ENCODE measurements around the gene SLC1A7. TPM values are rescaled to one million over a fixed set of nuclear protein-coding genes. Genes with fewer than 3 reads are reported as not detected.

Gene SLC1A7
- total RNA-seq, 1 donor from 2014 or later, result not detected

GRCh38 chr1:53134042-53134485, 8.4 kb downstream of the SLC1A7 start:
- no peak for DNase-seq (ENCODE audit: low read depth in 2 of 2)

GRCh38 chr1:53133261-53134041, 9.0 kb downstream of the SLC1A7 start:
- no peak for DNase-seq (ENCODE audit: low read depth in 2 of 2)

GRCh38 chr1:53132176-53132575, 10.3 kb downstream of the SLC1A7 start:
- DNase-seq (ENCODE audit: low read depth in 2 of 2), result no peak

DNA sequence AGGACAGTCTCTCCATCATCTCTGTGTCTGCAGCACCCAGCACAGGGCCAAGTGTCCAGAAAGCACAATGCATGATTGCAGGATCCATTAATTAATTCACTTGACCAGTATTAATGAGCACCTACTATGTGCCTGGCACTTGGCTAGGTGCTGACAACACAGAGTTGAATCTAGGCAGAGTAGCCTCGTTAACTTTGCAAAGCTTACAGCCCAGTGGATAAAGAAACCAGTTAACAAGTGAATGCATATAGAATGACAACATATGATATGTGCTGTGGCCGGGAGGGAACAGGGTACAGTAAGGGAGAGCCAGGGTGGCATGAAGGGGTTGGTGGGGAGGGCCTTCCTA, 10.9 kb downstream of the SLC1A7 start:
- DNase-seq (ENCODE audit: low read depth in 2 of 2), result no peak

- no peak for DNase-seq (ENCODE audit: low read depth in 2 of 2)
Measured at GRCh38 chr1:53130878-53131589, 11.4 kb downstream of the SLC1A7 start.

GRCh38 chr1:53130598-53130877, 11.9 kb downstream of the SLC1A7 start:
- no peak for DNase-seq (ENCODE audit: low read depth in 2 of 2)

GRCh38 chr1:53129891-53130597, 12.4 kb downstream of the SLC1A7 start:
- DNase-seq (ENCODE audit: low read depth in 2 of 2), result no peak

DNA sequence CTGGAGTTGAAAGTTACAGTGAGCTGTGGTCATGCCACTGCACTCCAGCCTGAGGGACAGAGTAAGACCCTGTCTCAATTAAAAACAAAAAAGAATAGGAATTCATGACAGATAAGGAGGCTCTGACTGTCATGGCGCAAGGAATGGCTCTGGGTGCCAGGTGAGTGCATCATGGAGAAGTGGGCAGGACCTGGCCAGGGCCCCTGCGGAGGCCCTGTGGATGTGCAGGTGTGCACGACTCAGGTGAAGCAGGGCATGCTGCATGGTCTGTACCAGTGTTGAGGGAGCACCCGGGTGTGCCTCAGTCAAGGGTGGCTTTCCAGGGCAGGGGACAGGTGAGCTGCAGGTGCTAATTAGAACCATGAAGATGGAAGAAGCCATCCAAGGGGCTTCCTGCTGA, 14.0 kb downstream of the SLC1A7 start:
- DNase-seq (ENCODE audit: low read depth in 2 of 2), result no peak

- DNase-seq (ENCODE audit: low read depth in 2 of 2), result no peak
Measured at GRCh38 chr1:53127546-53127945, 14.9 kb downstream of the SLC1A7 start.

DNA sequence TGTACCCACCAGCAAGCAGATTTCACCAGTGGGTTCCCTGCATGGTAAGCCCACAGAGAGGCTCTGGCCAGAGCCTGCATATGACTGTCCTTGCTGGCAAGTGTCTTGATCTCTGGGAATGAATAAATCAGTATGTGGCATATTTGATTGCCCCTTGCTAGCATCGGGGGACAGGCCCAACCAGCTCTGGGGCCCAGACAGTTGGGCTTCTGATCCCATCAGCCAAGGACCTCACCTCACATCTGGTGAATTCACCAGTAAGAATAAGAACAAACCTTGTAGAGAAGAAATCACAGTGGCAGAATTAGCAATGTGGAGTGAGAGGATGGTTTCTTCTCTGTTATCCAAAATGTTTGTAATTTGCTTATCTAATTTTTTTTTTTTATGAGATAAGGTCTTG, 15.9 kb downstream of the SLC1A7 start:
- DNase-seq (ENCODE audit: low read depth in 2 of 2), result no peak

- no peak for DNase-seq (ENCODE audit: low read depth in 2 of 2)
Measured at GRCh38 chr1:53125623-53126360, 16.6 kb downstream of the SLC1A7 start.

GRCh38 chr1:53125122-53125521, 17.3 kb downstream of the SLC1A7 start:
- no peak for DNase-seq (ENCODE audit: low read depth in 2 of 2)

DNA sequence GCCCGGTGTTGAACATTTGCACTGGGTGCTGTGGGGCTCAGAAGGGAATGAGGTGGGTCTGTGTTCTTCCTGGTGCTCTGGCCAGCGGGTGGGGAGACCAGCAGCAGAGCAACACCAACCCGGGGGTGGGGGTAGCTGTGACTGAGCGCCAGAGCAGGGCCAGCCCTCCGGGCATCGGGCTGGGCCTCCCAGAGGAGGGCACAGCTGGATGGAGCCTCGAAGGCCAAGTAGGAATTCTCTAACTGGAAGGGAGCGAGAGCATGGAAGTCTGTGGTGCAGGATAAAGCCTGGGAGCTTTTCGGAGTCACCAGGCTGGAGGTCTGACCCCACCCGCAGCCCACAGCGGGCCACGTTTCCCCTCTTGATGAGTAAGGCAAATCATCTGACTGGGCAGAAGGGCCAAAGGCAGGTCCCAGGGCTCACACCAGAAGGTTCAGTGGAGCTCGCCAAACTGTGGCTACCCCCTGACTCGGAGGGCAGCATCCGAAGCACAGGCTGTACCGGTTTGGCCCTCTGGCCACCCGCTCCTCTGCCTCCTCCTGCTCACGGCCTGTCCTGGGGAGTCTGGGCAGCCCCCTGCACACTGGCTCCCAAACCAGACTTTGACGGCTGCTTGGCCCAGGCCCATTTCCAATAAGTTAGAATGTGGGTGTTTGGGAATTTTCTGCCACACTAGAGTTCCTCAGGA, 18.8 kb downstream of the SLC1A7 start:
- no peak for DNase-seq (ENCODE audit: low read depth in 2 of 2)

DNA sequence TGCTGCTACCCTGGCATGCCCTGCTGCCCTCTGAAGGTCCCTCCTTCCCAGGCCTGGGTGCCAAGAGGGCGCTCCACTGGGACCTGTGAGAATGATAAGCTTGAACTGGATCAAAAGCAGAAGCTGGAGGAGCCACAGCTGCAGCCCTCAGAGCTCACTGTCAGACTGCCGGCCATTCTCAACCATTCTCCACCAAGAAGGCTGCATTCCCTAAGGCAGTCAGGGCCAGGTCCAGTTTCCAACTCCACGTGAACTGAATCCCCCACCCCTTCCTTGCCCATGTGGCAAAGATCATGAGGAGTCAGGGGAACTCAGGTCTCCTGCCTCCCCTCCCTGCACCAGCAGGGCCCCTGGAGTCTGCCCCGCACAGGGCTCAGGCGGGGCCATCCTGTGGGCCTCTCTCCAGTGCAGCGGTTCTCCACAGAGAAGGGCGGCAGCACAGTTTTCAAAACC, 19.5 kb downstream of the SLC1A7 start:
- no peak for DNase-seq (ENCODE audit: low read depth in 2 of 2)

DNA sequence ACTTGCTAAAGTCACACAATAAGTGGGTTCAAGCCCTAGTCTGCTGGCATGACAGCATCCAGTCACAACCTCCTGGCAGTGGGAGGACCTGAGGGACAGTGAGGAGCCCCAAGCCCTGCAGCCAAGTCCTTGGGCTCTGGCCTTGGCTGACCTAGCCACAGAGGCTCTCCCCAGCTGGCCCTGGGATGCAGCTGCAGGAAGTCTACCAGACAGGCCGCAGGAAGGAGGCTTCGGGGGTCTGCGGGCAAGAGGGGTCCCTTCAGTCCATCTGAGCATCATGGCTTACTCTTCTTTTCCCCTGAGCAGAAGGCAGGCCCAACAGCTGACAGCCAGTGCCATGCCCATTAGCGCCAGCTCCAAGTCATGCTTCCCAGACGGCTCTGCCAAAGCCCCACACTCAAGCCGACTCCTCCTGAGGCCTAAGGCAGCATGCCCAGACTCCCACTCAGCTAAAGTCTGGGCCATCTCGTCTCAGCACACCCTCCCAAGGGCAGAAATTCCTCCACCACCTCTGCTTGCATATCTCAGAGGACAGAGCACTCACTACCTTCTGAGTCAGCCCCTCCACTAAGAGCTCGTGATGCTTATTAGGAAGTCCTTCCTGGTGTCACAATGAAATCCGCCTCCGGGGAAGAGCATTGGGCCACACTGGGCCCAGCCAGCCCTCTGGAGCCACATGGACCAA, 20.1 kb downstream of the SLC1A7 start:
- no peak for DNase-seq (ENCODE audit: low read depth in 2 of 2)

DNA sequence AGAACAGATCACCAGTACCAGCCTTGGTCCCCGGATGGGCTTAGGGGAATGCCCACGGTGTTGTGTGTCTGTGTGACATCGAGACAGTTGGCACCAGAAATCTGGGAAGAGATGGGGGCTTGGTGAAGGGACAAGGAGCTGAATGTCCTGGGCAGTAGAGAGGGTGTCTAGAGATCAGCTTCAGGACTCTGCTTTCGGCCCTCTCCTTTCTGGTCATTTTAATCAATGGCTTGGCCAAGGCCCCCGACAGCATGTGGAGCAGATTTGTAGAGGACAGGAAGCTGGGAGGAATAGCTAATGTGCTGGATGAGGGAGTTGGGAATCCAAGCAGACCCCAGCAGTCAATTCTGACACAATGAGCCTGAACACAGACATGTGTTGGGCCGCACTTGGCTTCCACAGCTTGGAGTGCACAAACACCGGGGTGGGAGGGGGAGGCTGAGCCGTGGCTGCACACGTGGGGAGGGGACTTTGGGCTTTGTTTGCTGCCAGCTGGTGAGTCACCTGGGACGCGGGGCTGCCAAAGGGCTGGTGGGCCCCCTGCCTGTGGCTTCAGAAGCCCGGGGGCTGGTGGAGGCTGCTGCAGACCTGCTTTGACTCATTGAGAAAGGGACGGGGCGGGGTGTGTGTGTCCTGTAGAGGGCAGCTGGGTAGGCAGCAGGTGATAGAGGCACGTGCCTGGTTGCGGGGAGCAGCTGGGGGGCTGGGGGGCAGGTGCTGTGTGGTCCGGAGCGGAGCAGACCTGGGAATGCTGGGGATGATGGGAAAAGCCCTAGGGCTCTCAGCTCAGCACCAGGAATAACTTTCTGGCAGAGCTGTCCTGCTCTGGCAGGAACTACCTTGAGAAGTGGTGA, 20.9 kb downstream of the SLC1A7 start:
- DNase-seq (ENCODE audit: low read depth in 2 of 2), result peak in 1 of 2 donors; percentile 32

GRCh38 chr1:53120659-53121058, 21.8 kb downstream of the SLC1A7 start:
- DNase-seq (ENCODE audit: low read depth in 2 of 2), result no peak

- DNase-seq (ENCODE audit: low read depth in 2 of 2), result no peak
Measured at GRCh38 chr1:53117836-53118235, 24.6 kb downstream of the SLC1A7 start.

- DNase-seq (ENCODE audit: low read depth in 2 of 2), result no peak
Measured at GRCh38 chr1:53116933-53117600, 25.4 kb downstream of the SLC1A7 start.

All from dermis microvascular lymphatic vessel endothelial cell (primary cell).